WI38 (cell line): ENCODE results near the gene PIP5K1C.

Source experiments
- H3K4me3 ChIP-seq: 2 replicates; pipeline ENCODE4 v1.5.1; 2011; ENCODE audit warnings: low read depth, mild to moderate bottlenecking, control low read depth, low read length
- TF ChIP-seq, protein P1 (sequence below): IDR thresholded peaks from 2 replicates; pipeline ENCODE4 v1.5.1; 2012; ENCODE audit warnings: low read depth, mild to moderate bottlenecking, control low read depth, low read length

The PIP5K1C gene

DNA sequence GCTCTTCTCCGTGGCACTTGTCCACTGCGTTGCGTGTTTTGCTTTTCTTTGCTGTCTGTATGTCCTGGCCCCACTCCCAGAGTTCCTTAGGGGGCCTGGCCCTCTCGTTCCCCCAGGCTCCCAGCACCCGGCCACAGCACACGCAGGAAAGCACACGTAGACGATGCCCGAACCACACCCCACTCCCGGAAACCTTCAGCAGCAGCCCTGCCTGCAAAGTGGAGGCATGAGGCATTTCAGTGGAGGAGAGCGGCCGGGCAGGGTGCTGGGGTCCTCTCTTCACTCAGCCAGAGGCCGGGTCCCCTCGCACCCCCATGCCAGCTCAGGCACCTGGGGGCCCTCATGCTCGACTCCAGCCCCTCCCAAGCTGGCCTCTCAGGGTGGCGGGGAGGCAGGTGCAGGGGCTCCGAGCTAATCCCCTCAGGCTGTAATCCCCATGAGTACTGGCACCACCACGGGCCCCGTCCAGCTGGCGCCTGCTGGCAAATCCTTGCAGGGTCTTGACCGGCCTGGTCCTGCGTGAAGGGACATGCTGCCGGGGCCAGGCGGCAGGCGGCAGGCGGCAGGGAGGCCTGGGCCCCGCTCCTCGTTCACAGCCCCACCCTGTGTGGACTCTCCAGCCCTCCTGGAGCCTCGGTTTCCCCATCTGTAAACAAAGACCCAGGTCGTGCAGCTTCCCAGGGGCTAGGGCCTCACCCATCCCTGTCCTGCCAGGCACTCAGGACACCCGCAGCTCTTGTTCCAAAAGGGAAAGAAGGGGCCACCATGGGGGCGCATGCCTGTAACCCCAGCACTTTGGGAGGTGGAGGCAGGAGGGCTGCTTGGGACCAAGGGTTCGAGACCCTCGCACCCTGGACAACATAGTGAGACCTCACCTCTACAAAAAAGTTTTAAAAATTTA, 7.0 kb downstream of the PIP5K1C start:
- TF ChIP-seq, protein P1, sequence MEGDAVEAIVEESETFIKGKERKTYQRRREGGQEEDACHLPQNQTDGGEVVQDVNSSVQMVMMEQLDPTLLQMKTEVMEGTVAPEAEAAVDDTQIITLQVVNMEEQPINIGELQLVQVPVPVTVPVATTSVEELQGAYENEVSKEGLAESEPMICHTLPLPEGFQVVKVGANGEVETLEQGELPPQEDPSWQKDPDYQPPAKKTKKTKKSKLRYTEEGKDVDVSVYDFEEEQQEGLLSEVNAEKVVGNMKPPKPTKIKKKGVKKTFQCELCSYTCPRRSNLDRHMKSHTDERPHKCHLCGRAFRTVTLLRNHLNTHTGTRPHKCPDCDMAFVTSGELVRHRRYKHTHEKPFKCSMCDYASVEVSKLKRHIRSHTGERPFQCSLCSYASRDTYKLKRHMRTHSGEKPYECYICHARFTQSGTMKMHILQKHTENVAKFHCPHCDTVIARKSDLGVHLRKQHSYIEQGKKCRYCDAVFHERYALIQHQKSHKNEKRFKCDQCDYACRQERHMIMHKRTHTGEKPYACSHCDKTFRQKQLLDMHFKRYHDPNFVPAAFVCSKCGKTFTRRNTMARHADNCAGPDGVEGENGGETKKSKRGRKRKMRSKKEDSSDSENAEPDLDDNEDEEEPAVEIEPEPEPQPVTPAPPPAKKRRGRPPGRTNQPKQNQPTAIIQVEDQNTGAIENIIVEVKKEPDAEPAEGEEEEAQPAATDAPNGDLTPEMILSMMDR = no peak
- H3K4me3 ChIP-seq = no peak overlapping the region

DNA sequence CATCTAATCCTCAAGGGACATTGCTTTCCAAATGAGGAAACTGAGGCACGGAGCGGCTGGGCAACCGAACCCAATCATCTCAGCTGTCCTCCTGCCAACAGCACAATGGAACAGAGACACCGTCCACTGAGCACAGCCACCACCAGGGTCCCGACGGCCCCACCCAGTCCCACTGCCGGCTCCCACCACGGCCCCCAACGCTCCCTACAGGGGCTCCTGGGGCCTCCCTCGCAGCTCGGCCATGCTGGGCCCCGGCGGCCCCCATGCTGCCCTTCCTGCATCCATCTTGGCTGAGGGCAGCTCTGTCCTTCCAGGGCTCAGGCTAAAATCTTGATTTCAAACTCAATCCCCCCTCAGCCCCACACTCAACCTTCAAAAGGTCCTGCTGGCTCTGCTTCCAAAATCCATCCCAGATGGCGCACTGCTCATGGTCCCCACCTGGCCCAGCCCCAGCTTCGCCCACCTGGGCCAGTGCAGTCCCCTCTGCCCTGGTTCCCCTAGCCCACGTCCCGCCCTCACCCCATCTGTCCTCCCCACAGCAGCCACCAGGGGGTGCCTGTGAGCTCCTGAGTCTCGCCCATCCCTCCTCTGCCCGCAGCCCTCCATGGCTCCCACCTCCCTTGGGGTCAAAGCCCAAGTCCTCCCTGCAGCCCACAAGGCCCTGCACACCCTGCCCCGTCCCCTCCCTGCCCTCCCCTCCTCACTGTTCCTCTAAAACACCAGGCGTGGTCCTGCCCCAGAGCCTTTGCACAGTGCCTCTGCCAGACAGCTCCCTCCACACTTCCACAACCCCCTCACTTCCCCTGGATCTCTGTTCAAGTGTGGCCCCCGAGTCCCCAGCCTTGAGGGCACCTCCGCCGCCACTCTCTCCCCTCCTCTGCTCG, 7.9 kb downstream of the PIP5K1C start:
- TF ChIP-seq, protein P1 = peak; percentile 49
- no peak overlapping the region for H3K4me3 ChIP-seq

GRCh38 chr19:3691726-3692125, 8.5 kb downstream of the PIP5K1C start:
- TF ChIP-seq, protein P1 = no peak
- H3K4me3 ChIP-seq = no peak overlapping the region

GRCh38 chr19:3691372-3691716, 8.9 kb downstream of the PIP5K1C start:
- TF ChIP-seq, protein P1 = no peak
- no peak overlapping the region for H3K4me3 ChIP-seq

GRCh38 chr19:3690551-3691371, 9.5 kb downstream of the PIP5K1C start:
- TF ChIP-seq, protein P1 = no peak
- H3K4me3 ChIP-seq = no peak overlapping the region

DNA sequence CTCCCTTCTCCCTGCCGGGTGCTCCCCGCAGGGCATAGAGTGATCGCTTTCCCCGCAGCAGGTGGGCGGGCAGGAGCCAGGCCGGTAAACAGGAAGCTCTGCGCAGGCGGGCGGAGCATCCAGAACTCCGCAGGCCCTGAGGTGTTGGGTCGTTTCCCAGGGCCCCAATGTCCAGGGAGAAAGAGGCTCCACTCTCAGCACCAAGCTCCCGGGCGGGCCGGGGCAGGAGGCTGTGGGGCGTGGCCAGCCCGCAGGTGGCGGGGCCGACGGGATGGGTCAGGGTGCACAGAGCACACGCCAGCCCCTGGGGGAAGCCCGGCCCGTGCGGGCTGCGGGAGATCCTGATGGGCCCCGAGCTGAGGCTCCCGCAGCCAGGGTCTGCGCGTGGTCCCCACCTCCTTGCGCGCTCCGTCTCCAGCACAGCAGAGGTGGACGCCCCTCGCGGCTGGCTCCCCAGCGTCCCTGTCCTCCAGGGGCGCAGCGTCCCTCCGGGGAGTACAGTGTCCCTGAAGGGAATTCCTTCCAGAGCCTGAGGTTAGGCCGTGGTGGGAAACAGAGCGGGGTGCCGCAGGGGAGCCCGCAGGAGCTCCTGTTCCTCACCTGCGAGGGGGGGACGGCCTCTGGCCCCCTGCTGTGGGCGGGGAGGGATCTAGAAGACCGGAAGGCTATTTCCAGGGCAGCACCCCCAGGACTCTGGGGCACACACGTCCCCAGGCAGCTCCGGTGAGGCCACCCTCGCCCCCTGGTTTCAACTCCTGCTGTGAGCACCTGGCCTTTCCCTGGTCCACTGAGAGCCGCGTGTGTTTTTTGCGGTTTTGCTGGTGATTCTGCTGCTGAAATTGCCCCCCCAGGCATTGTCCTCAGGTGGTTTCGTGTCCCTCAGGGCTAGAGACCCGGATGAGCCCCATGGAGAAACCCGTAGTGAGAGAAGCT, 12.2 kb downstream of the PIP5K1C start:
- TF ChIP-seq, protein P1 = no peak
- no peak overlapping the region for H3K4me3 ChIP-seq
